CD4-positive, alpha-beta T cell treated with Interleukin-15 for 4 hours (primary cell): ENCODE results near the gene CRADD.
"Not testable (repeated sequence)": the region's sequence is repeated elsewhere in the genome, so short reads cannot be mapped to it uniquely, and the experiment has no call there.

Experiments used
- DNase-seq: peaks from one replicate; pipeline ENCODE4 v3.0.0-alpha.2; 2020; ENCODE audit warnings: low spot score

CRADD gene

GRCh38 chr12:93737457-93738198 is 60.5 kb downstream of the CRADD start:
- DNase-seq, result no peak

- no peak for DNase-seq
Measured at GRCh38 chr12:93738199-93739058, 61.3 kb downstream of the CRADD start.

GRCh38 chr12:93740751-93741150 is 63.6 kb downstream of the CRADD start:
- DNase-seq, result no peak

- DNase-seq, result no peak
Measured at GRCh38 chr12:93741659-93742109, 64.5 kb downstream of the CRADD start.

GRCh38 chr12:93742110-93742934 is 65.1 kb downstream of the CRADD start:
- peak; percentile 85 for DNase-seq

- no peak for DNase-seq
Measured at GRCh38 chr12:93743229-93743998, 66.2 kb downstream of the CRADD start.

- DNase-seq, result no peak
Measured at GRCh38 chr12:93743999-93744689, 67.0 kb downstream of the CRADD start.

GRCh38 chr12:93745286-93745685 is 68.1 kb downstream of the CRADD start:
- no peak for DNase-seq

GRCh38 chr12:93746572-93747168 is 69.5 kb downstream of the CRADD start:
- no peak for DNase-seq

- no peak for DNase-seq
Measured at GRCh38 chr12:93748672-93749383, 71.7 kb downstream of the CRADD start.

- no peak for DNase-seq
Measured at GRCh38 chr12:93749515-93749914, 72.3 kb downstream of the CRADD start.

- no peak for DNase-seq
Measured at GRCh38 chr12:93750056-93750455, 72.9 kb downstream of the CRADD start.

GRCh38 chr12:93751864-93752610 is 74.9 kb downstream of the CRADD start:
- DNase-seq, result no peak

- no peak for DNase-seq
Measured at GRCh38 chr12:93753285-93753684, 76.1 kb downstream of the CRADD start.

GRCh38 chr12:93753838-93754429 is 76.8 kb downstream of the CRADD start:
- DNase-seq, result no peak

GRCh38 chr12:93754859-93755258 is 77.7 kb downstream of the CRADD start:
- not testable (repeated sequence) for DNase-seq

GRCh38 chr12:93756288-93756687 is 79.1 kb downstream of the CRADD start:
- DNase-seq, result no peak

- no peak for DNase-seq
Measured at GRCh38 chr12:93757792-93758694, 80.9 kb downstream of the CRADD start.
